Measurements from ENCODE around the gene MARK1. TPM values are rescaled to one million over a fixed set of nuclear protein-coding genes. Genes with fewer than 3 reads are reported as not detected.

MARK1 gene
- not detected in 2 replicates for total RNA-seq (2011; cell fraction: chromatin; rRNA removed; ENCODE audit: low replicate concordance)
- total RNA-seq (2011; cell fraction: nucleolus; rRNA removed), result not detected in 2 replicates
- total RNA-seq (2011; cell fraction: nucleoplasm; rRNA removed), result not detected in 2 replicates
- total RNA-seq (2014; rRNA removed) (not detected in 2 replicates), total RNA-seq (2014; rRNA removed; fragmentation: Illumina TruSeq; extraction: Trizol) (not detected in 2 replicates), total RNA-seq (2015; rRNA removed; fragmentation: Illumina TruSeq; extraction: Trizol) (not detected in 2 replicates), total RNA-seq (2021) (not detected in 2 replicates), polyA plus RNA-seq (2011; rRNA removed) (not detected in 2 replicates), polyA plus RNA-seq (2014; fragmentation: Illumina TruSeq; extraction: Trizol) (not detected in 2 replicates), polyA plus RNA-seq (2014; fragmentation: Nextera tagmentation; extraction: Ambion mirVana) (not detected), polyA plus RNA-seq (2014; rRNA removed) (not detected in 2 replicates), polyA minus RNA-seq (2011; rRNA and poly(A)+ RNA removed) (not detected in 2 replicates), Bru-seq, nascent RNA (percentile 8 among the genes with signal in this experiment), BruChase-seq, experiment 1, labeled RNA remaining after a 2-hour chase (percentile 6 among the genes with signal in this experiment), BruChase-seq, experiment 2, labeled RNA remaining after a 6-hour chase (percentile 5 among the genes with signal in this experiment)
- polyA plus RNA-seq (2011; cell fraction: cytosol; rRNA removed), result not detected in 2 replicates
- not detected in 2 replicates for polyA plus RNA-seq (2011; cell fraction: nucleus; rRNA removed)
- polyA plus RNA-seq (2012), result not detected in 2 replicates
- not detected in 2 replicates for polyA minus RNA-seq (2011; cell fraction: cytosol; rRNA and poly(A)+ RNA removed)
- polyA minus RNA-seq (2011; cell fraction: nucleus; rRNA and poly(A)+ RNA removed), result not detected in 2 replicates
- long read RNA-seq, experiment 1, result 0 reads
- long read RNA-seq, experiment 2, result 0 reads
- long read RNA-seq, experiment 3, result 0 reads

DNA sequence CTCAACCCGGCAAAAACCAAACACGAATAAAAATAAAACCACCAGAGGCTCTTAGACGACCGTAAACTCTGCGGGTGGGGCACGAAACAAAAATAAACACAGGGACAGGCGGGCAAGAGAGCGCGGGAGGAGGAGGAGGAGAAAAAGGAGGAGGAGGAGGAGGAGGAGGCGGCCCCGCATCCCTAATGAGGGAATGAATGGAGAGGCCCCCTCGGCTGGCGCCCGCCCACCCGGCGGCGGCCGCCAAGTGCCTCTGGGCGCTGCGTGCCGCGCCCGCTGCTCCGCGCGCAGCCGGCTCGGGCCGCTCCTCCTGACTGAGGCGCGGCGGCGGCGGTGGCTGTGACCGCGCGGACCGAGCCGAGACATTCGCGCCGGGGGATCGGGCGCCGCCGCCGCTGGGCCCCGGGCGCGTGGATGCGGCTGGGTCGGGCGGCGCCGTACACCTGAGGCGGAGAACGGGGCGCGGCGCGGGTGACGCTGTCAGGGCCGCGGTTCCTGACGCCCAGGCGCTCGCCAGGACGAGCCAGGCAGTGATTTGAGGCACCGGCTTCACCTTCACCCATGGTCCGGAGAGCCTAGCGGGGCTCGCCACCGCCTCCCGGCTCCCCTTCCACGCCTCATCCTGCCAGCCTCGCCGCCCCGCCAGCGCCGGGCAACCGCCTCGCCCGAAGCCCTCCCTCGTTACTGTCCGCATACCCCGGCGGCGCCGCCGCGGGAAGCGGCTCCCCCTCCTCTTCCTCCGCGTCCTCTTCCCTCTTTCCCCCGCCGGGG lies at the start of gene MARK1:
MARK1 (plus strand) TSS at position 229 of the 771 bp plus-strand sequence. CDS start 687 bp downstream, outside the sequence.
- H3K79me2 ChIP-seq (ENCODE audit: control insufficient read depth, insufficient read depth, low read length), result no peaks in the 10 kb centered on the region
- DNase-seq (ENCODE audit: extremely low read depth in 1 of 4, low spot score in 3 of 4), result peak in 3 of 4 experiments; percentile 8 to 25 (median 20)
- H3K4me3 ChIP-seq, result peak within 1 kb of the TSS; percentile 2; the same call in 1 of the 2 replicates
- intact Hi-C loops (cut with micrococcal nuclease) (no loop called here), in situ Hi-C loops (cut with MboI) (no loop called here)
- no peak for FAIRE-seq
- no peaks in the 10 kb centered on the region for H4K20me1 ChIP-seq (replicated peaks; ENCODE audit: control insufficient read depth, insufficient read depth, low read length)
- H3K4me2 ChIP-seq (ENCODE audit: insufficient read depth, low read length), result no peak within 1 kb of the TSS
- H3K9me1 ChIP-seq (ENCODE audit: control insufficient read depth, insufficient read depth, low read length), result no peaks in the 10 kb centered on the region
- H3K9ac ChIP-seq (ENCODE audit: insufficient read depth in 1 of 2, low read depth in 2 of 2, low read length in 2 of 2), result no peak within 1 kb of the TSS
- no peak within 1 kb of the TSS for H2AFZ ChIP-seq (ENCODE audit: low read depth, low read length)
- ChIA-PET CTCF (ENCODE audit: low intra/inter-chr PET ratio) (no interaction called here), POLR2A (no interaction called here)
- H3K36me3 ChIP-seq (ENCODE audit: control insufficient read depth, insufficient read depth, low read length), result no peaks in the 10 kb centered on the region
- no peak for TF ChIP-seq PHF21A (IDR thresholded peaks at IDR 0.05; ENCODE audit: borderline replicate concordance, low read depth)
- TF ChIP-seq CXXC5 (CRISPR knock-in tag; IDR thresholded peaks at IDR 0.05), result 0 out of 2 replicates have a peak, but pooled peaks have one; percentile 36
- TF ChIP-seq EGR1 (conservative IDR thresholded peaks at IDR 0.05), result 0 out of 2 replicates have a peak, but pooled peaks have one; percentile 15
- TF ChIP-seq ZBTB26 (CRISPR knock-in tag; IDR thresholded peaks at IDR 0.05), result no peak
- TF ChIP-seq EZH2 (IDR thresholded peaks at IDR 0.05; ENCODE audit: borderline replicate concordance, low read depth, low read length), result peak; percentile 38; the same call in 1 of the 2 replicates
- TF ChIP-seq CBX1 (IDR thresholded peaks at IDR 0.05; ENCODE audit: low read depth), result no peak
- ATAC-seq, result peak; percentile 79
- H3K27me3 ChIP-seq (ENCODE audit: control insufficient read depth in 2 of 2, insufficient read depth in 2 of 2, low read length in 2 of 2), result peaks cover 31 to 32% of the 10 kb centered on the region in 2 experiments
- no TSS peak for BruUV-seq (replicated peaks)
- H3K27ac ChIP-seq (ENCODE audit: extremely low read depth, low read depth, low read length), result no peak within 1 kb of the TSS
- H3K4me1 ChIP-seq (replicated peaks in 1 of 2; ENCODE audit: control insufficient read depth in 2 of 2, insufficient read depth in 2 of 2, low read length in 2 of 2), result peaks cover 0 to 17% of the 10 kb centered on the region in 2 experiments; a peak in 3 of 5 replicates
- WGBS (ENCODE audit: insufficient coverage, low coverage, missing lambda C conversion rate), result 5% methylated on average over 79 of the region's 96 CpGs
- H3K9me3 ChIP-seq (replicated peaks; ENCODE audit: control insufficient read depth, insufficient read depth, low read depth, low read length), result no peaks in the 10 kb centered on the region

All from K562 (cell line).